Brain microvascular endothelial cell (primary cell): Measurements from ENCODE around the gene OCEL1.
A peak's percentile ranks its signal among the peaks of the same experiment; 100 is the strongest.

Experiments used
- DNase-seq: peaks from one replicate; pipeline ENCODE4 v3.0.0-alpha.2; 2020
- H3K27ac ChIP-seq: fragments of 250-450 bp; sonication (Bioruptor Pico); 2 replicates; pipeline ENCODE4 v1.5.1; 2020; ENCODE audit warnings: mild to moderate bottlenecking, moderate library complexity
- H3K27me3 ChIP-seq: fragments of 250-450 bp; sonication (Bioruptor Pico); replicated peaks from 2 replicates; pipeline ENCODE4 v1.5.1; 2020; ENCODE audit warnings: mild to moderate bottlenecking
- H3K36me3 ChIP-seq: fragments of 250-450 bp; sonication (Bioruptor Pico); replicated peaks from 2 replicates; pipeline ENCODE4 v1.5.1; 2020; ENCODE audit warnings: mild to moderate bottlenecking
- H3K4me3 ChIP-seq: 2 replicates; pipeline ENCODE4 v1.5.1; 2011; ENCODE audit warnings: low read depth, mild to moderate bottlenecking, control low read depth, low read length, moderate library complexity
- CTCF ChIP-seq: IDR thresholded peaks from 2 replicates; pipeline ENCODE4 v1.5.1; 2011; ENCODE audit warnings: low read depth, mild to moderate bottlenecking, moderate library complexity, low read length, control low read depth, inconsistent platforms; ENCODE audit errors: missing control alignments
- in situ Hi-C: cut with HindIII; loops from 2 replicates; pipeline ENCODE4 v1.10.0; 2017; ENCODE audit warnings: low sequenced_read_pairs, low pct_ligation_motif_present

OCEL1 gene

GRCh38 chr19:17259934-17260333 lies 33.9 kb downstream of the OCEL1 start:
- H3K36me3 ChIP-seq: no peaks in the 10 kb centered on the region
- no peak for TF ChIP-seq CTCF
- no peak for DNase-seq
- no peaks in the 10 kb centered on the region for H3K27me3 ChIP-seq
- no peak overlapping the region for H3K4me3 ChIP-seq
- in situ Hi-C loops: no loop called here
- no peak overlapping the region for H3K27ac ChIP-seq

GRCh38 chr19:17260842-17261325 lies 34.9 kb downstream of the OCEL1 start:
- in situ Hi-C loops: no loop called here
- DNase-seq: peak; percentile 48
- no peaks in the 10 kb centered on the region for H3K27me3 ChIP-seq
- no peak overlapping the region for H3K27ac ChIP-seq
- peak; percentile 94 for TF ChIP-seq CTCF
- no peak overlapping the region for H3K4me3 ChIP-seq
- H3K36me3 ChIP-seq: no peaks in the 10 kb centered on the region

GRCh38 chr19:17262557-17262956 lies 36.5 kb downstream of the OCEL1 start:
- no peak for DNase-seq
- Histone ChIP-seq H3K4me3 (no peak overlapping the region), H3K27me3 (no peaks in the 10 kb centered on the region), H3K36me3 (no peaks in the 10 kb centered on the region), H3K27ac (no peak overlapping the region)
- no peak for TF ChIP-seq CTCF
- in situ Hi-C loops: no loop called here

DNA sequence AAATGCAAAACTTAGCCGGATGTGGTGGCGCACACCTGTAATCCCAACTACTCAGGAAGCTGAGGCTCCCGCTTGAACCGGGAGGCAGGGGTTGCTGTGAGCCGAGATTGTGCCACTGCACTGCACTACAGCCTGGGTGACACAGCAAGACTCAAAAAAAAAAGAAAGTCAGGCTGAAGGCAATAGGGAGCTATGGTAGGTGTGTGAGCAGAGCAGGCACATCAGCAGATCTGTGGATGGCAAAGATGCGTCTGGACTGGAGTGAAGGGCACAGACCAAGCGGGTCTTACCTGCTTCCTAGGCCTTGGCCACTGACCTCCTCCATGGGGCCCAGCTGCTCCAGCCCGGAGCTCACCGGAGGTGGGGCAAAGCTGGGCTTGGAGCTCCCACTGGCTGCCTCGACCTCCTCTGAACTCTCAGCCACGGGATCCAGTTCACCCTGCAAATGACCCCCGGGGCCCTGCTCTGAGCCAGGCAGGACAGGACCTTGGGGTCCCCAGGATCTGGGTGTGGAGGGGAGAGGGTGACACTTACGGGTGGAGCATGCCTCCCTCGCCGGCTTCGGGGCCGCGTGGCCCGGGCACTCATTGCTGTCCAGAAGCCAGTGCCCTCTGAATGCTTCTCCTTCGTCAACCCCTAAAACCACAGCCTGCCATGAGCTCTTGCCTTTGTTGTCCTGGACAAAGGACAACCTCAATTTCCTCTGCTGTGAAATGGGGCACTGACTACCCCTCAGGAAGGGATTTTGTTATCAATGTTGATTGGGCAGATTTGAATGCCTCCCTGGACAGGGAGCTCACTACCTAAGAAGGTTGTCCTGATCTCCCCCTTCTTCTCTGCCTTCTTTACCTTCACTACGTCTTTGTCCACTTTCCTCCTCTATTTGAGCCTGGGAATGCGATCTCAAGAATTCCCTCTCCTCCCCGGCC lies 38.0 kb downstream of the OCEL1 start:
- in situ Hi-C loops: no loop called here
- Histone ChIP-seq H3K27ac (no peak overlapping the region), H3K4me3 (no peak overlapping the region), H3K36me3 (peaks cover 4% of the 10 kb centered on the region), H3K27me3 (no peaks in the 10 kb centered on the region)
- no peak for DNase-seq
- TF ChIP-seq CTCF: no peak

GRCh38 chr19:17264641-17264979 lies 38.6 kb downstream of the OCEL1 start, which contains the start of gene USHBP1:
USHBP1 (minus strand) TSS chr19:17264745; CDS start chr19:17264299, 446 bp downstream.
- in situ Hi-C loops: no loop called here
- DNase-seq: no peak
- no peak for TF ChIP-seq CTCF
- Histone ChIP-seq H3K27ac (no peak within 1 kb of the TSS), H3K36me3 (peaks cover 9% of the 10 kb centered on the region), H3K4me3 (no peak within 1 kb of the TSS), H3K27me3 (no peaks in the 10 kb centered on the region)

DNA sequence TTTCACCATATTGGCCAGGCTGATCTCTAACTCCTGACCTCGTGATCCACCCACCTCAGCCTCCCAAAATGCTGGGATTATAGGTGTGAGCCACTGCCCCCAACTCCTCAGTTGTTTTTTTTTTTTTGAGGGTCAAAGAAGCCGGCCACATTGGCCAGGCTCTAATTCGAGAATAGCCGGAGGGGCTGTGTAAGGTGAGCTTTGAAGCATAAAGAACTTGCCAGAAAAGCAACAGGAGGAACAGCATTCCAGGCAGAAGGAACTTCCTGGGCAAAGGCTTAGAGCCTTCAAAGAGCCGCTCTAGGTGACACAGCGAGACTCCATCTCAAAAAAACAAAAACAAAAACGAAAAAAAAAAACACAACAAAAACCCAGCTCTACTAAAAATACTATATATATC lies 40.0 kb downstream of the OCEL1 start:
- DNase-seq: no peak
- H3K27ac ChIP-seq: no peak overlapping the region
- H3K4me3 ChIP-seq: no peak overlapping the region
- peaks cover 15% of the 10 kb centered on the region for H3K36me3 ChIP-seq
- no peaks in the 10 kb centered on the region for H3K27me3 ChIP-seq
- TF ChIP-seq CTCF: no peak
- in situ Hi-C loops: no loop called here
